HepG2 (cell line): ENCODE data around the gene DIAPH3. TPM values are rescaled to one million over a fixed set of nuclear protein-coding genes. Genes with fewer than 3 reads are reported as not detected.
A peak's percentile ranks its signal among the peaks of the same experiment; 100 is the strongest.

Experiments
- ATF6 ChIP-seq: sonication (generic); formaldehyde crosslinking; conservative IDR thresholded peaks from 2 replicates; pipeline ENCODE4 v1.4.0; 2020; ENCODE audit warnings: missing genetic modification reagents
- CBX5 ChIP-seq: sonication (generic); formaldehyde crosslinking; IDR thresholded peaks from 2 replicates; pipeline ENCODE4 v1.4.0; 2020; ENCODE audit warnings: missing genetic modification reagents, borderline replicate concordance
- DZIP1 ChIP-seq: sonication (generic); formaldehyde crosslinking; IDR thresholded peaks from 2 replicates; pipeline ENCODE4 v1.5.0; 2020; ENCODE audit warnings: mild to moderate bottlenecking, missing genetic modification reagents
- ETV5 ChIP-seq: IDR thresholded peaks from 2 replicates; pipeline ENCODE4 v1.6.1; 2018; ENCODE audit warnings: missing biosample characterization, missing genetic modification reagents, inconsistent platforms, borderline replicate concordance
- MYC ChIP-seq: sonication (generic); formaldehyde crosslinking; IDR thresholded peaks from 2 replicates; pipeline ENCODE4 v1.9.0; 2021; ENCODE audit warnings: missing genetic modification reagents, borderline replicate concordance
- POGZ ChIP-seq: sonication (generic); formaldehyde crosslinking; IDR thresholded peaks from 2 replicates; pipeline ENCODE4 v1.4.0; 2020; ENCODE audit warnings: mild to moderate bottlenecking, missing genetic modification reagents
- RFX5 ChIP-seq: IDR thresholded peaks from 2 replicates; pipeline ENCODE4 v1.6.1; 2011; ENCODE audit warnings: low read depth, low read length, improper control_type of control experiment
- ZMYM4 ChIP-seq: sonication (generic); formaldehyde crosslinking; IDR thresholded peaks from 2 replicates; pipeline ENCODE4 v1.8.1; 2023; ENCODE audit warnings: mild to moderate bottlenecking, missing genetic modification reagents
- ZNF3 ChIP-seq: IDR thresholded peaks from 2 replicates; pipeline ENCODE4 v1.7.0; 2017; ENCODE audit warnings: inconsistent platforms
- ZNF362 ChIP-seq: sonication (generic); formaldehyde crosslinking; IDR thresholded peaks from 2 replicates; pipeline ENCODE4 v1.4.0; 2020; ENCODE audit warnings: missing genetic modification reagents, mild to moderate bottlenecking, borderline replicate concordance
- ZNF644 ChIP-seq: IDR thresholded peaks from 2 replicates; pipeline ENCODE4 v1.6.1; 2016; ENCODE audit warnings: low read depth
- polyA plus RNA-seq, 8 experiments: library from polyadenylated mRNA; depleted of rRNA in 3 of 8; stranded (reverse) in 7 of 8; unstranded in 1 of 8; fragments of >200 nt; fragmentation: Illumina TruSeq in 4 of 8; extraction: Trizol in 4 of 8; gene quantifications; 2 replicates each; pipeline versions ENCODE4 v1.2.1 to v1.2.3, GENCODE V29; 2011 to 2016; ENCODE audit warnings: low read depth in 4 of 8, missing spikeins in 1 of 8, mixed read lengths in 1 of 8; ENCODE audit not compliant: insufficient read depth in 1 of 8
- total RNA-seq, 5 experiments: library from RNA; depleted of rRNA; stranded (reverse); fragments of >200 nt; fragmentation: Illumina TruSeq; extraction: Trizol; gene quantifications; 2 replicates each; pipeline ENCODE4 v1.2.3, GENCODE V29; 2016; ENCODE audit warnings: low read depth in 1 of 5
- TF ChIP-seq, protein P1 (sequence below): sonication (generic); formaldehyde crosslinking; IDR thresholded peaks from 2 replicates; pipeline ENCODE4 v1.4.0; 2020; ENCODE audit warnings: missing genetic modification reagents
- TF ChIP-seq, protein P2 (sequence below): IDR thresholded peaks from 2 replicates; pipeline ENCODE4 v1.6.1; 2012; ENCODE audit warnings: low read depth, low read length, improper control_type of control experiment

Gene DIAPH3
- total and polyA plus RNA-seq, 2 of the 13 experiments (the other 11 are each of a cell fraction or from before 2014, with no cell fraction given) = 4.0 to 9.3 TPM

DNA sequence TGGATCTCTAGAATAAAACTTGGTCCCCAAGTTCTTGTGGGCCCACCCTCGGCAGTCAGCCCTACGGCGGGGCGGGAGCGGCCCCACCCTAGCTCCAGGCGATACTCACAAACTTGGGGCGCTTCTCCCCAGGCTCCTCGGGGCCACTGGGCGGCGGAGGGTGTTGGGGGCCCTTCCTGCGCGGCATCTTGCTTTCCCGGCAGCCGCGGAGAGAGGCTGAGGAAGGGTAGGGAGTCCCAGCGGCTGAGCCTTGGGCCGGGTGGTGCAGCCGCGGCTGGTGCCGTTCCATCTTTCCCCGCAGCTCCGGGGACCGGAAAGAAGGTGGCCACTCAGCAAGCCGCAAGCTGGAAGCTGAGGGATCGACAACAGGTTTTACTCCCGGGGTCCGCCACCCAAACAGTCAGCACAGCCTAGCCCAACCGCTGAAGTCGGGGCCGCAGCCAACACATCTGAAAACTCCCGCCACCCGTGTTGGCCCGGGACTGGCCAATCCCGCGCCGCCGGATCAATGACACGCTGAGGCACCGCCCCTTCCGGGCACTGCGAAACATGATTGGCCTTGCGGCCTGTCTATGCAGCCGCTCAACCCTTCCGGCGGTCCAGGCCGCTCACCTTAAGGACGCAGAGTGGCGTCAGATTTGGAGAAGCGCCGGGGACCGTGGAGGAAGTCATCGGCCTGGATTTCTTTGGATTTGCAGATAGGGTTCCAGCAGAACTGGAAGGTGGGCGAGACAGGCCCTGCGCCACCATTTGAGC is at the start of gene DIAPH3 (continued):
- TF ChIP-seq MYC = peak; percentile 46; the same call in 1 of the 2 replicates
- TF ChIP-seq, protein P1, sequence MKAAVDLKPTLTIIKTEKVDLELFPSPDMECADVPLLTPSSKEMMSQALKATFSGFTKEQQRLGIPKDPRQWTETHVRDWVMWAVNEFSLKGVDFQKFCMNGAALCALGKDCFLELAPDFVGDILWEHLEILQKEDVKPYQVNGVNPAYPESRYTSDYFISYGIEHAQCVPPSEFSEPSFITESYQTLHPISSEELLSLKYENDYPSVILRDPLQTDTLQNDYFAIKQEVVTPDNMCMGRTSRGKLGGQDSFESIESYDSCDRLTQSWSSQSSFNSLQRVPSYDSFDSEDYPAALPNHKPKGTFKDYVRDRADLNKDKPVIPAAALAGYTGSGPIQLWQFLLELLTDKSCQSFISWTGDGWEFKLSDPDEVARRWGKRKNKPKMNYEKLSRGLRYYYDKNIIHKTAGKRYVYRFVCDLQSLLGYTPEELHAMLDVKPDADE (CRISPR knock-in tag) = no peak
- TF ChIP-seq ATF6 (CRISPR knock-in tag) = no peak
- no peak for TF ChIP-seq CBX5 (CRISPR knock-in tag)
- no peak for TF ChIP-seq ZNF3 (CRISPR knock-in tag)
- TF ChIP-seq, protein P2, sequence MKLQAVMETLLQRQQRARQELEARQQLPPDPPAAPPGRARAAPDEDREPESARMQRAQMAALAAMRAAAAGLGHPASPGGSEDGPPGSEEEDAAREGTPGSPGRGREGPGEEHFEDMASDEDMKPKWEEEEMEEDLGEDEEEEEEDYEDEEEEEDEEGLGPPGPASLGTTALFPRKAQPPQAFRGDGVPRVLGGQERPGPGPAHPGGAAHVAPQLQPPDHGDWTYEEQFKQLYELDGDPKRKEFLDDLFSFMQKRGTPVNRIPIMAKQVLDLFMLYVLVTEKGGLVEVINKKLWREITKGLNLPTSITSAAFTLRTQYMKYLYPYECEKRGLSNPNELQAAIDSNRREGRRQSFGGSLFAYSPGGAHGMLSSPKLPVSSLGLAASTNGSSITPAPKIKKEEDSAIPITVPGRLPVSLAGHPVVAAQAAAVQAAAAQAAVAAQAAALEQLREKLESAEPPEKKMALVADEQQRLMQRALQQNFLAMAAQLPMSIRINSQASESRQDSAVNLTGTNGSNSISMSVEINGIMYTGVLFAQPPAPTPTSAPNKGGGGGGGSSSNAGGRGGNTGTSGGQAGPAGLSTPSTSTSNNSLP = no peak
- TF ChIP-seq DZIP1 (CRISPR knock-in tag) = peak; percentile 76
- peak; percentile 94 for TF ChIP-seq ZMYM4 (CRISPR knock-in tag)
- no peak for TF ChIP-seq ZNF644 (CRISPR knock-in tag)
- peak; percentile 43; the same call in 1 of the 2 replicates for TF ChIP-seq RFX5
- TF ChIP-seq ETV5 (CRISPR knock-in tag) = peak; percentile 59; the same call in 1 of the 2 replicates
- no peak for TF ChIP-seq ZNF362
- TF ChIP-seq POGZ = peak; percentile 88
- TF ChIP-seq, all 625 proteins: peak for 228
